GM18951 (cell line): ENCODE results near the gene STX7.

ENCODE experiments used
- POLR2A ChIP-seq: IDR thresholded peaks from 4 replicates; pipeline ENCODE4 v1.6.1; 2011; ENCODE audit warnings: mild to moderate bottlenecking; ENCODE audit not compliant: insufficient read length, insufficient read depth; ENCODE audit errors: extremely low read depth
- in situ Hi-C: fragments of 300-500 bp; cut with MboI; formaldehyde crosslinking; loops from one replicate; pipeline ENCODE4 v1.12.0; 2022; ENCODE audit warnings: low sequenced_read_pairs, mixed read lengths, inconsistent platforms; ENCODE audit not compliant: unreplicated experiment

Gene STX7

DNA sequence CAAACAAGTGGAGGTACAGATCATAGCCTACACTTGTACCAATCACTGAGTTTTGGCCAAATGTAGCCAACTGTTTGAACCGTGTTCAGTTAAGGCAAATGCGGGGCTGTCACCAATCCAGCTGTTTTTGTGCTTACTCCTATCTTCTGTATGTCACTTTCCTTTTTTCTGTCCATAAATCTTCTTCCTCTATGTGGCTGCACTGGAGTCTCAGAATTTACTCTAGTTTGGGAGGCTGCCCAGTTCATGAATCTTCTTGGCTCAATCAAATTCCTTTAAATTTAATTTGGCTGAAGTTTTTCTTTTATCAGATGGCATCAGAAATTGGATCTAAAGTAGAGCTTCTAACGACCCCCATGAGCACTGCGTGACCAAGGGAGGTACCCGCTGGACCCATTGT lies 11.7 kb upstream of the STX7 start:
- in situ Hi-C loops, result no loop called here

GRCh38 chr6:132520953-132521352 lies 8.0 kb upstream of the STX7 start:
- in situ Hi-C loops, result no loop called here

More for the DNA sequence above, 11.7 kb upstream of the STX7 start:
- no peak for TF ChIP-seq POLR2A

DNA sequence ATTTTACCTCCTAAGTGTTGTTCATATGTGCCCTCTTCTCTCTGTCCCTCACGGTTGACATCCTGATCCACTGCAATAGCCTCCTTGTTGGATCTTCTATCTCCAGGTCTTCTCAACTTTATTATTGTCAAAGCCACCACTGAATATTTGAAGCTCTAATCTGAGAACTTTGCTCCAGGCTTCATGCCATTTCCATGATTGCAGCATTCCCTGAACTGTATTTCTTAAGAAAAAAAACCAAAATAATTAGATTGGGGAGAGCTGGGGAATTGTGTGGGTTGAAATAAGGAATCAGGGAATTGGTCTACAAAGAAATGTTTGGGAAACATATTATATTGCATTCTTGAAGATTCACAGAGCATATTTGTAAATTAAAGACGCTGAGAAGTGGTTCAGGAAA lies 2.5 kb upstream of the STX7 start:
- in situ Hi-C loops, result no loop called here
- TF ChIP-seq POLR2A, result no peak

More at GRCh38 chr6:132520953-132521352, 8.0 kb upstream of the STX7 start:
- no peak for TF ChIP-seq POLR2A

DNA sequence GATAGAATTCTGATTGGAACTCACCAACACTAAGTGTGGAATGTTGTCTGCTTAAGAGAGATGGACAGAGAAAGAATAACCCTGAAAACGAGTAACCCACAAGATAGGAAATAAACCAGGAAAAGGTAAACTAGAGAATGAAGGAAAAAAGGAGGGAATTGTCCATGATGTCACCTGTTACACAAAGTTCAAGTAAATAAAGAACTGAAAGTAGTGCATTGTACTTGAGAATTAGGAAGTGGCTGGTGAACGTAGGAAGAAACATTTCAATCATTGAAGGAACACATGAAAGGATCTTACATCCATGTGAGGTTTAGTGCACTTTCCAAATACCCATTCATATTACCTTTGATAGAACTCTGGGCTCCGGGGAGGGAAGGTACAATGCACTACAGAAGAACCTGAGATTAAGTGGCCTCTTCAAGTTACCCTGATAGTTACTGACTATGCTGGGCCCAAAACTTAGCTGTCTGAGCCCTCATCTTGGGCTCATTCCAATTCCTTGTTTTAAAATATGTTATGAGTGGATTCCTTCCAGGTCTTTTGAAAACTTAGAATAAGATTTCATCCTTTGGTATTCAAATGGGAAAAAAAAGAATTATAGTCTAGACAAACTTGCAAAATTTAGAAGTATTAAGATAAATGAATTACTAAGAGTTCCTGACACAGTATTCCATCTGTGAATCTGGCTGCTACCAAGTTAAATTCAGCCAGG lies 1.1 kb upstream of the STX7 start:
- TF ChIP-seq POLR2A, result no peak
- in situ Hi-C loops, result no loop called here

DNA sequence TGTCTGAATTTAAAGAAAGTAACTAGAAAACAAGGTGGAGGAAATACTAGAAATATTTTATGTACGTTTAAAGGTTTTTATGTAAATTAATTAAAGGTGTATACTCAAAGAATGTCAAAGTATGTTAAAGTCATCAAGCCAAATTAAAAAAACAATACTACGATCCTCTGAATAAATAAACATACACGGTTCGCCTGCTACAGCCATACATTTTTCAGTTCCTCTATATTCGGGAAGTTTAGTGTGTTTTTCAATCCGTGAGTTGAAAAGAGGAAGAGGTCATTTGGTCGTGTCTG lies 626 bp downstream of the STX7 start:
- no peak for TF ChIP-seq POLR2A
- in situ Hi-C loops, result no loop called here

DNA sequence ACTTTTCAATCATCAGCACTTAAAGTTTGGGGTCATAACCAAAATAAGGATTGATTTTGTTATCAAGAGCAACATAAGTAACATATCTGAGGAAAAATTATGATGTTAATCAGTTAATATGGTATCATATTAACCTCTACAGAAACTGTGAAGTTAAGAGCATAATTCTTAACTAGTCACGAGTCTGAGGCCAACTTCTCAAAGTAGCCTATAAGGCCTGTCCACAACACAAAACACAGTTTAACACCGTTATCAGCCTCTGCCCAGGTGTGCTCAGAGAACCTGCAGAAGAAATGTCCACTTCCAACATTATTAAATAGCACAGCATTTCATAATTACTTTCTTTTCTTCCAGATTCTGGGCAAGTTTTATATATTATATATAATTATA lies 1.1 kb downstream of the STX7 start:
- no peak for TF ChIP-seq POLR2A
- in situ Hi-C loops, result no loop called here

DNA sequence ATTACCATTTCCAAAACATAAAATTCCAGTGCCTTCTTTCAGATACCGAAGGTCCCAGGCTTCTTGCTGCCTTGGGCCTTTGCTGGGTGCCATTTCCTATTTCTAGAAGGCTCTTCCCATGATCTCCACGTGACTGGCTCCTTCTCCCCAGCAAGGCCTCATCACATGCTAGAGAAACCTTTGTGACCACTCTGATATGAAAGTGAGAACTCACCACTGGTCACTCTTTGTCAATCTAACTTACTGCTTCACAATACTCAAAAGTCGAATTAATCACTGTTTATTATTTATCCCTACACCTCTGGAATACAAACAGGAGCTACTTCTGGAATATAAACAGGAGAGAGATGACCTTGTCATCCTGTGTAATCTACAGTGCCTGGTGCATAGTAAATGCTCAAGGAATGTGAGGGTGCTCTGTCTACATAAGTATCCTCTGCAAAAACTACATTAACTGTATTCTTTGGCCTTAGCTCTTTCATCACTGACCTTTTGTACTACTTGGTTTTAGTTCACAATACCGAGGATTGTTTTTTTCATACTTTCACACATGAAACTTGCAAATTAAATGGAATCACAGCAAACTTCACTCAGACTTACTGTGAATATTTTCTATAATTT lies 1.6 kb downstream of the STX7 start:
- in situ Hi-C loops, result no loop called here
- no peak for TF ChIP-seq POLR2A

DNA sequence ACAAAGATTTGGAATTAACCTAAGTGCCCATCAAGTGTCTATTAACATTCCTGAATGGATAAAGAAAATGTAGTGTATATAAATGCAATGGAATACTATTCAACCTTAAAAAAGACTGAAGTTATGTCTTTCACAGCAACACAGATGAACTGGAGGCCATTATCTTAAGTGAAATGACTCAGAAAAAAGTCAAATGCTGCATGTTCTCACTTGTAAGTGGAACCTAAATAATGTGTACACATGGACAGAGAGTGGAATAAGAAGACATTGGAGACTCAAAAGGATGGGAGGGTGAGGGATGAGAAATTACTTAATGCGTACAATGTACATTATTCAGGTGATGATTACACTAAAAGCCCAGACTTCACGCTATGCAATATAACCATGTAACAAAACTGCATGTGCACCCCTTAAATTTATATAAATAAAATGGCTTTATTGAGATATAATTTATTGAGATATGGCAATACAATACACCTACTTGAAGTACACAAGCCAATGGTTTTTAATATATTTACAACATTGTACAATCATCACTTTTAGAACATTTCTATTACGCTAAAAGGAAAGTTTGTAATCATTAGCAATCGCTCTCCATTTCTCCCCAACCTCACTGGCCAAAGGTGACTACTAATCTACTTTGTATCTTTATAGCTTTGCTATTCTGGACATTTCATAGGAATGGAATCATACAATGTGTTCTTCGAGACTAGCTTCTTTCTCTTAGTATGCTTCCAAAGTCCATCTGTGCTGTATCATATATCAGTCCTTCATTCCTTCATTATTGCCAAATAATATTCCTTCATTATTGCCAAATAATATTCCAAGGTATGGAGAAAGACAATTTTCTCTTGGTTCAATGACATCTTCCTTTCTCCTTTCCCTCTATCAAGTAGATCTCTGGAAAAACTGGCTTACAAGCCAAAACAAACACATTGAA lies 5.8 kb downstream of the STX7 start:
- in situ Hi-C loops, result no loop called here
- TF ChIP-seq POLR2A, result no peak

- in situ Hi-C loops, result no loop called here
- no peak for TF ChIP-seq POLR2A
Measured at GRCh38 chr6:132506461-132506860, 6.5 kb downstream of the STX7 start.

DNA sequence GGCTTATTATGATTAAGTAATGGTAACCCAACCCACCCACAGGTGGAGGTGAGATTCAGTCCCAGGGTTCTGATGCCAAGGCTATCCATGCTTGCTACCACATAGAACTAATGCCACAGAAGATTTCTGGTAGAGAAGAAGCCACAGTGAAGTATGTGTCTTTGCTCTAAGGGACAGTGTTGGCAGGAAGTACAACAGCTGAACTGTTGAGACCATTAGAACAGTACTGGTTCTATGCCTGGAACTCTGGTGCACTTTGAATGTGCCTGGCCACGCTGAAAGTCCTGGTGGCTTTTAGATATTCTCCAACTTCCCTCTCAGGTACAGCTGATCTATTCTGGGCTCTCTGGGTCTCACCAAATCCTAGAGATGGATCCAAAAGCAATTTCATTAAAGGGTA lies 7.8 kb downstream of the STX7 start:
- TF ChIP-seq POLR2A, result no peak
- in situ Hi-C loops, result no loop called here

DNA sequence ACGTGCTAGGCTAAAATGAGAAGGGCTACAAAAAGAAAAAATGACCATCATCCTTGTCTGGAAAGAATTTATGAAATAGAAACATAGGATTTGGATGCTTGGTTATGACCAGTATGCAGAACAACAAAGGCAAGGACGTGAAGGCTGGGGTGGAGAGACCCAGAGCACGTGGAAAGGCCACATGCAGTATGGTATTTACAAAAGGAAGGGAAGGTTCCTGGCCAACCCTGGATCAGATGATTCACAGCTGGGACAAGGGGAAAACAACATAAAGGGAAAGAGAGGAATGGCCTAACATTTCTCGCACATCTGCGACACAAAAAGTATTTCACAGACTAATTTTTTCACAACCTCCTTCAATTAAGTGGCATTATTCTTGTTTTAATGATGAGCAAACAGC lies 8.2 kb downstream of the STX7 start:
- in situ Hi-C loops, result no loop called here
- no peak for TF ChIP-seq POLR2A

DNA sequence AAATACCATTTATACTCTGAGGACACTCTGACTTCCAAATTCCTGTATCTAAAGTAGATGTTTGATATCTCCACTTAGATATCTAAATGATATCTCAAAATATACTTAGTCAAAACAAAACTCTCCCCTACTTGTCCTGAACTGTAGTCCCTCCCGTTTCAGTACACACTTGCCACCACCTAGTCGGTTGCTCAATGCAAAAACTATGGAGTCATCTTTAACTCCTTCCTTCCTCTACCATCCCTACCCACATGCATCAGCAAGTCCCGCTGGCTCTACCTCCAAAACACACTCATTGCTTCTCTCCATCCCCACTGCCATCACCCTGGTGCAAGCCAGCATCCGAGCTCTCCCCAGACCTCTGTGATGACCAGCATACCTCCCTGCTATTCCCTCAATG lies 13.2 kb downstream of the STX7 start:
- in situ Hi-C loops, result no loop called here

DNA sequence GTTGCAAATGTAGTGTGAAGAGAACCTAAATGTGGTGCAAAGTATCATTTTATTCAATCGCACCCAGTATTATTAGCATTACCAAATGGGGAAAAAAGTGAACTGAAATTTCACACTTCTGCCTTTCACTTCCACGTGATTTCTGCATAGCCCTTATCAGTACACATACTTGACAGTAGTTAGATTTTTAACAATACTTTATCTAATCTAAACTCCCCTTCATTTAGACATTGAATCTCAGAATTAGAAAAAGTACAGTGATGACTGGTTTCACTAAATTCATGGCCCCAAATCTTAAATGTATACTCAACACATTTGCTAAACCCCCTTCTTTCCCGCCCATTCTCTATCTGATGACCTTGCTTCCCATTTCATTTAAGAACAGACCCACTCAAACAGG lies 14.3 kb downstream of the STX7 start:
- in situ Hi-C loops, result no loop called here
- TF ChIP-seq POLR2A, result no peak

More for the DNA sequence above, 13.2 kb downstream of the STX7 start:
- no peak for TF ChIP-seq POLR2A
